ENCODE results near the gene MYOT. TPM values are rescaled to one million over a fixed set of nuclear protein-coding genes. Genes with fewer than 3 reads are reported as not detected.

Gene MYOT
- total and polyA plus RNA-seq, 11 donors: 6.2 to 374 (median 27.7) TPM

GRCh38 chr5:137834498-137835049 is 33.1 kb upstream of the MYOT start:
- WGBS, 4 donors: 52 to 64% (median 60%) methylated on average over 4 of the region's 4 CpGs
- intact Hi-C loops (cut with DNase I): loop anchor here in 3 of 10 donors (5.0 kb wide), 2 partner anchors 48 to 53 kb away; partner anchors contain the start of gene PKD2L2 (in 2 of the 3)
- no peak for TF ChIP-seq POLR2A (IDR thresholded peaks at IDR 0.05)
- TF ChIP-seq CTCF (IDR thresholded peaks at IDR 0.05): no peak
- Histone ChIP-seq H3K4me3 (no peak overlapping the region), H3K36me3 (peaks cover 0 to 10% (median 0%) of the 10 kb centered on the region in 9 donors), H3K27ac (peak overlapping the region in 9 of 12 donors; percentile 27 to 93 (median 86)), H3K9me3 (no peaks in the 10 kb centered on the region), H3K4me1 (peaks cover 0 to 65% (median 25%) of the 10 kb centered on the region in 12 donors), H3K27me3 (no peaks in the 10 kb centered on the region)
- DNase-seq (no peak), ATAC-seq (no peak)

- ATAC-seq (no peak), DNase-seq (no peak)
- H3K9me3 ChIP-seq: no peaks in the 10 kb centered on the region
- TF ChIP-seq POLR2A (IDR thresholded peaks at IDR 0.05) (no peak), CTCF (IDR thresholded peaks at IDR 0.05) (no peak)
- intact Hi-C loops (cut with DNase I): loop anchor here in 3 of 10 donors (5.0 kb wide), 2 partner anchors 46 to 51 kb away; partner anchors contain the start of gene PKD2L2 (in 2 of the 3)
- H3K4me3 ChIP-seq: no peak overlapping the region
- H3K27ac ChIP-seq: peak overlapping the region; percentile 54 to 96 (median 82)
- H3K4me1 ChIP-seq: peaks cover 0 to 67% (median 24%) of the 10 kb centered on the region in 12 donors
- H3K36me3 ChIP-seq: peaks cover 0 to 10% (median 0%) of the 10 kb centered on the region in 9 donors
- H3K27me3 ChIP-seq: no peaks in the 10 kb centered on the region
- WGBS, 4 donors: 46 to 73% (median 57%) methylated on average over 1 of the region's 1 CpG
These were observed 31.4 kb upstream of the MYOT start for GRCh38 chr5:137836298-137836697.

DNA sequence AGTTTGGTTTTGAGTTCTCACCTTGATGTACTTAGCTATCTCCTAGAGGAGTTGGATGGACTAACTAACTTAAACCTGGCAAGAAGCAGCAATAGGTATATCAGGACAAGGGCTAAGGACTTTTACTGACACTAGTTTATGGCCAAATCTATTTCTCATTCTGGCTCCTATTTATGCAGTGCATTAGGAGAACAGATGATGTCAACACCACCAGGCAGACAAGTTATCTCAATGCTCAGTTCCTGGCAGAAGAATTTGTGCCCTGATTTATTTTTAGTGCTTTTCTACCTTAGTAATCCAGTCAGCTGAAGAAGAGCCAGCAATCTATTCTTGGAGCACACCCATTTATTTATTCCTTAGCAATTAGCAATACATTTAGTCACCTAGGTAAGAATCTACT is 30.7 kb upstream of the MYOT start:
- Histone ChIP-seq H3K9me3 (no peaks in the 10 kb centered on the region), H3K27ac (peak overlapping the region; percentile 59 to 96 (median 82)), H3K4me1 (peaks cover 0 to 65% (median 23%) of the 10 kb centered on the region in 12 donors), H3K4me3 (no peak overlapping the region), H3K27me3 (no peaks in the 10 kb centered on the region), H3K36me3 (peaks cover 0 to 10% (median 0%) of the 10 kb centered on the region in 9 donors)
- peak in 1 of 5 donors; percentile 35 for DNase-seq
- peak; percentile 79 to 92 (median 89) for ATAC-seq
- TF ChIP-seq CTCF (IDR thresholded peaks at IDR 0.05) (no peak), POLR2A (IDR thresholded peaks at IDR 0.05) (no peak)
- intact Hi-C loops (cut with DNase I): loop anchor here in 3 of 10 donors (5.0 kb wide), 2 partner anchors 45 to 50 kb away; partner anchors contain the start of gene PKD2L2 (in 2 of the 3)

GRCh38 chr5:137837491-137838394 is 29.9 kb upstream of the MYOT start:
- ATAC-seq (peak in 3 of 4 donors; percentile 22 to 64 (median 36)), DNase-seq (no peak)
- Histone ChIP-seq H3K9me3 (no peaks in the 10 kb centered on the region), H3K4me3 (no peak overlapping the region), H3K36me3 (peaks cover 0 to 10% (median 0%) of the 10 kb centered on the region in 9 donors), H3K4me1 (peaks cover 0 to 62% (median 23%) of the 10 kb centered on the region in 12 donors), H3K27me3 (no peaks in the 10 kb centered on the region), H3K27ac (peak overlapping the region; percentile 59 to 96 (median 81))
- WGBS, 4 donors: 33 to 50% (median 46%) methylated on average over 2 of the region's 2 CpGs
- TF ChIP-seq POLR2A (IDR thresholded peaks at IDR 0.05) (no peak), CTCF (IDR thresholded peaks at IDR 0.05) (no peak)
- intact Hi-C loops (cut with DNase I): loop anchor here in 4 of 10 donors (2.0 to 5.0 kb wide), 3 partner anchors 45 to 50 kb away; partner anchors contain the start of gene PKD2L2 (in 2 of the 4)

Data from heart left ventricle (tissue), 16 donors.